ENCODE measurements around the gene SLC6A19.
"Not testable (repeated sequence)": the region's sequence is repeated elsewhere in the genome, so short reads cannot be mapped to it uniquely, and the experiment has no call there.

SLC6A19 gene

GRCh38 chr5:1249366-1250280 is 48.2 kb downstream of the SLC6A19 start:
- no peak for DNase-seq

GRCh38 chr5:1251678-1252580 is 50.5 kb downstream of the SLC6A19 start:
- no peak for DNase-seq

DNA sequence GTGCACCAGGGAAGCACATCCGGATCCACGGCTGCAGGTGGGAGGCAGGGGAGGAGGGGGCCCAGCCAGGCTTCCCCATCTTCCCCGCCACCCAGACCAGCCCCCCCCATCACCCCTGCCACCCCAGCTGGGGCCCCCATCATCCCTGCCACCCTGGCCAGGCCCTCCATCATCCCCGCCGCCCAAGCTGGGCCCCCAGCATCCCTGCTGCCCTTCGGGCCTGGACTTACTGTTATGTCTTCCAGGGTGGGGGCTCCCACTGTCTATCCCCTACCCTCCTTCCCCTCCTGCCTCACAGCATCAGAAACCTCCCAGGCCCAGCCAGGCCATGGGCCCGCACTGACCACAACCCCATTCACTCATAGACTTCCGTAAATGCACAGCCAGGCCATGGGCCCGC is 51.3 kb downstream of the SLC6A19 start:
- no peak for DNase-seq

- no peak for DNase-seq
Measured at GRCh38 chr5:1253456-1254105, 52.2 kb downstream of the SLC6A19 start.

DNA sequence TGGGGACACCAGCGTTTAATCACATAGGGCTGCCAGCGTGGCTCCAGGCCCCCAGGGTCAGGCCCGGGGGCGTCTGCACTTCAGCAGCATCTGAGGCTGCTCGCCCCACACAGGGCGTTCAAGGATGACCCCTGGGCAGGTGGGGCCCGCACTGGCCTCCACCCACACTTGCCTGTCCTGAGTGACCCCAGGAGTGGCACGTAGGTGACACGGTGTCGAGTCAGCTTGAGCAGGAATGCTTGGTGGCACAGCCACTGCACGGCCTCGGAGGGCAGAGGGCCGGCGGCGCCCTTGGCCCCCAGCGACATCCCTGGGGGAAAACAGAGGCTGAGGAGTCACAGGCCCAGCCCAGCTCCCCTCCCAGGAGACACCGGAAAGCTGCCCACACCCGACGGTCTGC is 52.8 kb downstream of the SLC6A19 start:
- no peak for DNase-seq

DNA sequence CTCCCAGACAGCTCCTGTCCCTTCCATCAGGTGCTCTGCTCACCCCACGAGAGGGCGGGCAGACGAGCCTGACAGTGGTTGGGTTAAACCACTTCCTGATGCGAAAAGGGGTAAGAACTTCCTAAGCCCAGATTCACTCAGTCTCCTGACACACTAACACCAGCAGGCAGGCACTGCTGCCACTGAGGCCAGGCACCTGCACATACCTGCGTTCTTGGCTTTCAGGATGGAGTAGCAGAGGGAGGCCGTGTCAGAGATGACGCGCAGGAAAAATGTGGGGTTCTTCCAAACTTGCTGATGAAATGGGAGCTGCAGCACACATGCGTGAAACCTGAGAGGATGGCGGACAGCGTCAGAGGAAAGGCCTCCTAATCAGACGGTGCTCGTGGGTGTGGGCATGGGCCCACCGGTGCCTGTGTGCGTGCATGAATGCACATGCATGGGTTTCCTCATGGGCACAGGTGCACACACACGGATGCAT is 53.7 kb downstream of the SLC6A19 start:
- no peak for DNase-seq

DNA sequence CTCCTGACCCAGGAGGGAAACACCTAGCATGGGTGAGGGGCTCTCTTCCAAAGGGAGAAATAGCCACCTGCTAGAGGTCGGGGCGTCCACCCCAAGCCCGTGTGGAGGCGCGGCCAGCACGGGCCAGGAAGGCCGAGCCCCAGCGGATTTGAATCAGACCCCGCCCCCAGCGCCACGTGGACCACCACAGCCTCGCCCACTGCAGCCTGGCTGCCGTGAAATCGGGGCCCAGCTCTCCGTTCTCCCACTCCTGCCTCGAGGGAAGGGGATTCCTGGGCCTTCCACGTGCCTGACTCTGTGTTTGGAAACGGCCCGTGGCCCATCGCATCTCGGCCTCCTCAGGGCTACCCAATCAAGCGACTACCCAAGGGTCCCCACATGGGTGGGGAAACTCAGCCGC is 55.4 kb downstream of the SLC6A19 start:
- DNase-seq: no peak

- DNase-seq: no peak
Measured at GRCh38 chr5:1257363-1257762, 56.0 kb downstream of the SLC6A19 start.

DNA sequence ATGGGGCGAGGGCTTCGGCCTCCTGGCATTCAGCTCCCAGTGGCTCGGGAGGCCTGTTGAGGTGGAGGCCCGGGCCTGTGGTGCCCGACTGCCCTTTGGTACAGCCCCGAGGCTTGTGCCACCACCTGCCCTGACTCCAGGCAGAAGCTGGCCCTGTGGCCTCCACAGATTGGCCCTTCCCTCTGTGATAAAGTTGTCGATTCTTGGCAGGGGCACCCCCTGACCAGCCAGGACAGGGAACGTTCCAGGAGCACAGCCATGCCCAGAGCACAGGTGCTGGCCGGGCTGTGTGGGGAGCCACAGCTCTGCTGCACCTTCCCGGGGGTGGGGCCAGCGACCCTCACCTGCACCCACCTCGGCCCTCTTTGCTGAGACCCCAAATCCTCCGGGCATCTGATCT is 56.4 kb downstream of the SLC6A19 start:
- DNase-seq: no peak

GRCh38 chr5:1259806-1260480 is 58.5 kb downstream of the SLC6A19 start:
- DNase-seq: no peak

DNA sequence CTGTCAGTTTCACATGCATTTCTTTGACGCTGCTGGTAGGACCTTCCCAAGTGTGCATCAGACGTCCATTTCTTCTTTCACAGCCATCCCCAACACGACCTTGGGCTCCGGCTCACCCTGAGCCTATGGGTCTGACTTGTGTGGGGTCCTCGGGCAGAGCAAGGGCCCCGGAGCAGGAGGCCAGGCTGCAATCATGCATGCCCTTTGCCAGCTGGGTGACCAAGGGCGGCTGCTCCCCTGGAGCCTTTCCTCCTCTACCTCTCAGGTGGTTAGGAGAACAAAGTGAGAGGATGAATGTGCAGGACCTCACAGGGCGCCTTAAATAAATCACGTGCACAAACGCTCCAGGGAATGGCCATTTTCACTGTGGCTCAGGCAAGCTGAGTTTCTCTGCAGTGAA is 60.2 kb downstream of the SLC6A19 start:
- no peak for DNase-seq

GRCh38 chr5:1262381-1262780 is 61.0 kb downstream of the SLC6A19 start:
- DNase-seq: no peak

GRCh38 chr5:1264211-1264610 is 62.8 kb downstream of the SLC6A19 start:
- DNase-seq: no peak

DNA sequence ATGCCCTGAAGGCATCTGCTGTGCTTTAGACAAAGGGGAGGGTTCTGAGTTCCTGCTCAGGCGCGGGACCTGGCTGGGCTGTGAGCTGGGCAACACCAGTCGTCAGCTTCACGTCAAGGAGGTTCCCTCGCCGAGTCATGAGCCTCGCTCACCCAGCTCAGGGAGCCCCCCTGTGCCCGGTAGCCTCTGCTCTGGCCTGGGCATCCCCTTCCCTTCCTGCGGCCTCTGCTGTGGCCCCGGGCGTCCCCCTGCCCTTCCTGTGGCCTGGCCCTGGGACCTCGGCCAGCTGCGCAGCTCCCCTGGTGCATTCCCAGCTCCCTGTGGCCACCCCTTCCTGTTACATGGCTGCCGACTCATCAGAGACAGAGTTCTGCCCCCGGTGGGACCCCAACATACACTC is 63.6 kb downstream of the SLC6A19 start:
- no peak for DNase-seq

- no peak for DNase-seq
Measured at GRCh38 chr5:1265461-1266455, 64.4 kb downstream of the SLC6A19 start.

DNA sequence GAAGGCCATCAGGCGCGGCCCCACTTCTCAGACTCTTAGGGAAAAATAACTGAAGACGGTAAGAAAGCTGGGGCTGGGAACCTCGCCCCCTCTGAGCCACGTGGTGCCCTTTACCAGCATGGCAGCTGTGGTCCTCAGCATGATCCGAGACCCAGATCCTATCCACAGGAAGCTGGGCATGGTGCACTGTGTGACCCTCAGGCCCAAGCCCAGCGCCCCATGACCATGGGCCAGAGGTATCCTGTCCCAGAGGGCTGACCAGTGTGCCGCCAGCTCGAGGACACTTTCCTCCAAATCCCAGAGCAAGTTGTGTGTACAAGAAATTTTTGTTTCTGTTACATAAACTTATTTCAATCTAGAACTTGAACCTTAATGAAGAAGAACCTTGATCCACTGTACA is 65.4 kb downstream of the SLC6A19 start:
- no peak for DNase-seq

DNA sequence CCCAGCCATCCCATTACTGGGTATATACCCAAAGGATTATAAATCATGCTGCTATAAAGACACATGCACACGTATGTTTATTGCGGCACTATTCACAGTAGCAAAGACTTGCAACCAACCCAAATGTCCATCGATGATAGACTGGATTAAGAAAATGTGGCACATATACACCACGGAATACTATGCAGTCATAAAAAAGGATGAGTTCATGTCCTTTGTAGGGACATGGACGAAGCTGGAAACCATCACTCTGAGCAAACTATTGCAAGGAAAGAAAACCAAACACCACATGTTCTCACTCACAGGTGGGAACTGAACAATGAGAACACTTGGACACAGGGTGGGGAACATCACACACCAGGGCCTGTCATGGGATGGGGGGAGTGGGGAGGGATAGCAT is 66.1 kb downstream of the SLC6A19 start:
- not testable (repeated sequence) for DNase-seq

DNA sequence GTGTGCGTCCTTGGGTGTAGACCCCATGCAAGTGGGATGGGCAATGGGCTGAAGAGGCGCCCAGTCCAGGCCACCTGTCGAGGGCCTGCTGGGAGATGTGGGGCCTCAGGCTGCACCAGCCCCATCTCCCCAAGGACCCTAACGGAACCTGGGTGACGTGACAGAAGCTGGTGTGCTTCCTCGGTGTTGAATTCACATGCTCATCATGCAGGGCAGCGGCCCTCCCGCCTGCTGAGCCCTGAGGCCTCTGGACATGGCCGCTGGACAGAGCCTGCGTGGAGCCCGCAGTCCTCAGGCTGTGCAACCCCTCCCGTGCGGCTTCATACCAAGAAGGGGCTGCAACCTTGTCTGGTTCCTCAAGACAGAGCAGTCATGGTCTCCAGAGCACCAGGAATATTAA is 66.7 kb downstream of the SLC6A19 start:
- no peak for DNase-seq

GRCh38 chr5:1268666-1269065 is 67.3 kb downstream of the SLC6A19 start:
- DNase-seq: no peak

GRCh38 chr5:1270426-1270825 is 69.0 kb downstream of the SLC6A19 start:
- DNase-seq: no peak
